H1 (cell line): ENCODE results near the gene ZNF213. TPM values are rescaled to one million over a fixed set of nuclear protein-coding genes. Genes with fewer than 3 reads are reported as not detected.

ENCODE experiments used
- CTCF ChIA-PET: fragments of 300-600 bp; sonication (Branson Sonifier 250); formaldehyde crosslinking; loops from one replicate; lab custom pipeline; 2021; ENCODE audit not compliant: partially characterized antibody; lab: Charles Lee
- POLR2A ChIA-PET: fragments of 300-600 bp; sonication (Branson Sonifier 250); formaldehyde crosslinking; loops from one replicate; lab custom pipeline; 2021; ENCODE audit warnings: inconsistent platforms; ENCODE audit not compliant: partially characterized antibody; lab: Charles Lee
- DNase-seq, 2 experiments: peaks; one replicate each; pipeline versions ENCODE4 v3.0.0 to v3.0.0-alpha.2; 2010 to 2022; ENCODE audit warnings: low spot score in 2 of 2, low read depth in 1 of 2, mixed read lengths in 1 of 2
- FAIRE-seq: peaks from 2 replicates; lab custom pipeline; 2011; peaks lifted over from hg19 to GRCh38; lab: Jason Lieb, UNC
- H2AFZ ChIP-seq: 2 replicates; pipeline ENCODE4 v1.8.1; 2012; ENCODE audit warnings: low read length, inconsistent platforms
- H2AK5ac ChIP-seq: 2 replicates; pipeline ENCODE4 v1.6.1; 2013; ENCODE audit warnings: low read depth, low read length
- H2BK120ac ChIP-seq: replicated peaks from 2 replicates; pipeline ENCODE3; 2013; ENCODE audit warnings: low read depth, low read length, inconsistent platforms
- H2BK12ac ChIP-seq: 2 replicates; pipeline ENCODE4 v1.6.1; 2013; ENCODE audit warnings: low read depth, low read length
- H2BK15ac ChIP-seq: 2 replicates; pipeline ENCODE4 v1.6.1; 2013; ENCODE audit warnings: low read length
- H2BK20ac ChIP-seq: 2 replicates; pipeline ENCODE4 v1.6.1; 2013; ENCODE audit warnings: low read length
- H2BK5ac ChIP-seq: 2 replicates; pipeline ENCODE4 v1.6.1; 2013; ENCODE audit warnings: low read depth, low read length
- H3K14ac ChIP-seq: 2 replicates; pipeline ENCODE4 v1.6.1; 2013; ENCODE audit warnings: inconsistent platforms; ENCODE audit not compliant: insufficient read length
- H3K18ac ChIP-seq: 2 replicates; pipeline ENCODE4 v1.6.1; 2013; ENCODE audit warnings: low read length; ENCODE audit errors: extremely low read depth
- H3K23ac ChIP-seq: 2 replicates; pipeline ENCODE4 v1.6.1; 2013; ENCODE audit warnings: inconsistent platforms; ENCODE audit not compliant: insufficient read length
- H3K23me2 ChIP-seq: 2 replicates; pipeline ENCODE4 v1.6.1; 2013; ENCODE audit warnings: low read depth, low read length
- H3K27ac ChIP-seq: 2 replicates; pipeline ENCODE4 v1.6.1; 2011; ENCODE audit warnings: low read depth, low read length, inconsistent platforms
- H3K27me3 ChIP-seq, 4 experiments: replicated peaks in 1 of 4; 1 replicate in 1 of 4; 2 replicates in 3 of 4; pipeline versions ENCODE4 v1.6.1 to v1.8.1; 2011 to 2013; ENCODE audit warnings: low read length in 3 of 4, mild to moderate bottlenecking in 3 of 4, inconsistent platforms in 2 of 4, mixed read lengths in 2 of 4, moderate library complexity in 1 of 4; ENCODE audit not compliant: control insufficient read depth in 3 of 4, insufficient read depth in 3 of 4; ENCODE audit errors: extremely low read depth in 1 of 4
- H3K36me3 ChIP-seq, 4 experiments: 2 replicates each; pipeline versions ENCODE4 v1.6.1 to v1.8.1; 2011 to 2013; ENCODE audit warnings: mild to moderate bottlenecking in 4 of 4, low read length in 3 of 4, moderate library complexity in 2 of 4, control low read depth in 1 of 4, inconsistent platforms in 1 of 4; ENCODE audit not compliant: insufficient read depth in 4 of 4, control insufficient read depth in 2 of 4
- H3K4ac ChIP-seq: replicated peaks from 2 replicates; pipeline ENCODE3; 2013; ENCODE audit warnings: low read length, low read depth, mixed read lengths, inconsistent platforms; ENCODE audit not compliant: insufficient read length
- H3K4me1 ChIP-seq, 4 experiments: replicated peaks in 1 of 4; 1 replicate in 1 of 4; 2 replicates in 3 of 4; pipeline versions ENCODE4 v1.6.1 to v1.8.1; 2011 to 2013; ENCODE audit warnings: low read length in 3 of 4, inconsistent platforms in 2 of 4, mixed read lengths in 1 of 4; ENCODE audit not compliant: insufficient read depth in 4 of 4, control insufficient read depth in 3 of 4
- H3K4me2 ChIP-seq, 2 experiments: 2 replicates each; pipeline versions ENCODE4 v1.6.1 to v1.8.1; 2011 to 2013; ENCODE audit warnings: low read depth in 2 of 2, low read length in 2 of 2, control low read depth in 1 of 2, inconsistent platforms in 1 of 2, mild to moderate bottlenecking in 1 of 2; ENCODE audit not compliant: insufficient read depth in 1 of 2
- H3K4me3 ChIP-seq, 4 experiments: fragments of 200-600, 300-600 bp in 1 of 4; sonication (generic), shearing (Covaris generic), sonication (Bioruptor Twin) in 1 of 4; 2 replicates each; pipeline versions ENCODE4 v1.5.1 to v1.8.1; 2011 to 2016; ENCODE audit warnings: low read length in 4 of 4, low read depth in 3 of 4, control low read depth in 2 of 4, inconsistent platforms in 2 of 4, mild to moderate bottlenecking in 2 of 4, mixed read lengths in 1 of 4, moderate library complexity in 1 of 4; ENCODE audit not compliant: insufficient read depth in 2 of 4; ENCODE audit errors: extremely low read depth in 1 of 4
- H3K56ac ChIP-seq: replicated peaks from 2 replicates; pipeline ENCODE3; 2013; ENCODE audit warnings: low read depth, mild to moderate bottlenecking, mixed read lengths, low read length, inconsistent platforms; ENCODE audit not compliant: insufficient read length
- H3K79me1 ChIP-seq: 2 replicates; pipeline ENCODE4 v1.6.1; 2013; ENCODE audit warnings: low read depth, low read length, control low read depth
- H3K79me2 ChIP-seq, 2 experiments: 2 replicates each; pipeline versions ENCODE4 v1.6.1 to v1.8.1; 2012 to 2013; ENCODE audit warnings: low read length in 2 of 2, mild to moderate bottlenecking in 2 of 2, inconsistent platforms in 1 of 2; ENCODE audit not compliant: insufficient read depth in 2 of 2, control insufficient read depth in 1 of 2
- H3K9ac ChIP-seq, 4 experiments: replicated peaks in 1 of 4; 1 replicate in 1 of 4; 2 replicates in 3 of 4; pipeline versions ENCODE4 v1.6.1 to v1.8.1; 2011 to 2013; ENCODE audit warnings: low read depth in 3 of 4, low read length in 3 of 4, control low read depth in 2 of 4, mild to moderate bottlenecking in 2 of 4, moderate library complexity in 2 of 4, inconsistent platforms in 1 of 4; ENCODE audit errors: extremely low read depth in 1 of 4
- H3K9me3 ChIP-seq, 2 experiments: 2 replicates each; pipeline versions ENCODE4 v1.6.1 to v1.8.1; 2012 to 2013; ENCODE audit warnings: mild to moderate bottlenecking in 2 of 2, moderate library complexity in 2 of 2, control low read depth in 1 of 2, inconsistent platforms in 1 of 2, low read depth in 1 of 2, low read length in 1 of 2, mixed read lengths in 1 of 2; ENCODE audit not compliant: insufficient read depth in 2 of 2
- H4K20me1 ChIP-seq, 2 experiments: replicated peaks in 1 of 2; 2 replicates each; pipeline versions ENCODE3 to v1.8.1; 2011 to 2013; ENCODE audit warnings: inconsistent platforms in 2 of 2, low read length in 2 of 2, mild to moderate bottlenecking in 1 of 2; ENCODE audit not compliant: insufficient read depth in 2 of 2, control insufficient read depth in 1 of 2
- H4K5ac ChIP-seq: 2 replicates; pipeline ENCODE4 v1.6.1; 2013; ENCODE audit warnings: low read length, low read depth, mixed read lengths, inconsistent platforms; ENCODE audit not compliant: insufficient read length
- H4K8ac ChIP-seq: 2 replicates; pipeline ENCODE4 v1.8.0; 2013; ENCODE audit warnings: mild to moderate bottlenecking, moderate library complexity, low read length, inconsistent platforms; ENCODE audit not compliant: insufficient read depth; ENCODE audit errors: extremely low read depth
- H4K91ac ChIP-seq: replicated peaks from 2 replicates; pipeline ENCODE3; 2013; ENCODE audit warnings: low read length, mixed read lengths, inconsistent platforms; ENCODE audit not compliant: insufficient read length
- BACH1 ChIP-seq: IDR thresholded peaks from 2 replicates; pipeline ENCODE4 v1.6.1; 2012; ENCODE audit warnings: low read length, improper control_type of control experiment
- CBX5 ChIP-seq: fragments of 300-800, 300-1000 bp; sonication (generic); IDR thresholded peaks from 2 replicates; pipeline ENCODE4 v1.7.1; 2016; ENCODE audit warnings: antibody characterized with exemption, low read length, low read depth
- KDM1A ChIP-seq: fragments of 200-600, 300-600 bp; sonication (generic); IDR thresholded peaks from 2 replicates; pipeline ENCODE4 v1.7.1; 2016; ENCODE audit warnings: mild to moderate bottlenecking, low read length, borderline replicate concordance
- KDM5A ChIP-seq: fragments of 200-600 bp; IDR thresholded peaks from 2 replicates; pipeline ENCODE4 v1.7.1; 2012; ENCODE audit warnings: mild to moderate bottlenecking, low read length, inconsistent platforms, mixed read lengths
- POLR2A ChIP-seq, 2 experiments: IDR thresholded peaks; 1 replicate in 1 of 2; 2 replicates in 1 of 2; pipeline ENCODE4 v1.6.1; 2011; ENCODE audit warnings: low read depth in 2 of 2, low read length in 2 of 2, mild to moderate bottlenecking in 2 of 2; ENCODE audit errors: control extremely low read depth in 1 of 2
- RAD21 ChIP-seq, 2 experiments: IDR thresholded peaks in 1 of 2; conservative IDR thresholded peaks in 1 of 2; 2 replicates each; pipeline ENCODE4 v1.6.1; 2011; ENCODE audit warnings: low read depth in 2 of 2, low read length in 2 of 2, improper control_type of control experiment in 1 of 2, inconsistent platforms in 1 of 2, mild to moderate bottlenecking in 1 of 2, moderate library complexity in 1 of 2
- SIN3A ChIP-seq, 2 experiments: IDR thresholded peaks in 1 of 2; conservative IDR thresholded peaks in 1 of 2; 2 replicates each; pipeline ENCODE4 v1.6.1; 2011 to 2012; ENCODE audit warnings: low read length in 2 of 2, improper control_type of control experiment in 1 of 2, low read depth in 1 of 2, mild to moderate bottlenecking in 1 of 2
- SIX5 ChIP-seq: IDR thresholded peaks from 2 replicates; pipeline ENCODE4 v1.6.1; 2011; ENCODE audit warnings: mild to moderate bottlenecking, low read depth, low read length
- ZNF274 ChIP-seq: IDR thresholded peaks from 2 replicates; pipeline ENCODE4 v1.7.0; 2012; ENCODE audit warnings: low read length, borderline replicate concordance; ENCODE audit errors: extremely low read depth
- WGBS, 2 experiments: shearing (Covaris generic) in 1 of 2; methylation state at CpG; one replicate each; pipeline versions ENCODE4 v1.1.6 to v1.1.7; 2013 to 2015; ENCODE audit warnings: low lambda C conversion rate in 2 of 2, mixed read lengths in 2 of 2, inconsistent platforms in 1 of 2, low coverage in 1 of 2, missing lambda C conversion rate in 1 of 2; ENCODE audit not compliant: insufficient replicate concordance in 2 of 2, insufficient coverage in 1 of 2, insufficient read length in 1 of 2; ENCODE audit errors: extremely low coverage in 1 of 2, missing lambda C conversion rate in 1 of 2; 5-methylcytosine and 5-hydroxymethylcytosine counted together
- polyA plus RNA-seq, 7 experiments: library from polyadenylated mRNA; depleted of rRNA in 3 of 7; stranded (reverse) in 5 of 7; unstranded in 2 of 7; fragments of >200 nt in 5 of 7; fragments of 200-250 nt in 2 of 7; gene quantifications; 1 replicate in 5 of 7; 2 replicates in 1 of 7; 4 replicates in 1 of 7; pipeline versions ENCODE4 v1.2.1 to v1.2.3, GENCODE V29; 2011 to 2013; ENCODE audit warnings: missing spikeins in 2 of 7, mixed read lengths in 2 of 7
- total RNA-seq: library from RNA; stranded (reverse); fragmentation: NEBNext Ultra II Directional; extraction: Animal tissue kit (Norgen Biotek cat#: 25700); gene quantifications from 2 replicates; pipeline ENCODE4 v1.2.1, GENCODE V29; 2021

ZNF213 gene
- total and polyA plus RNA-seq, 2 of the 8 experiments (the other 6 are each of a cell fraction or from before 2014, with no cell fraction given) = 1.6 to 6.9 TPM

- no peak overlapping the region for H3K9ac ChIP-seq
- no peak overlapping the region for H2BK20ac ChIP-seq
- H3K27ac ChIP-seq = no peak overlapping the region
- H2AFZ ChIP-seq = no peak overlapping the region
- ChIA-PET POLR2A (interaction anchor here (0.6 to 9.3 kb wide), 15 partner anchors 9 to 110 kb away, joined by 3 to 109 read pairs (median 3); partner anchors contain the start of gene ZSCAN10), CTCF (interaction anchor here (0.6 to 17.4 kb wide), 26 partner anchors 9 to 1210 kb away, joined by 3 to 619 read pairs (median 4); partner anchors contain the start of genes IL32, ZNF205 and ZSCAN10)
- H3K36me3 ChIP-seq = peaks cover 0 to 11% (median 1%) of the 10 kb centered on the region in 4 experiments; a peak in 2 of 8 replicates
- H3K27me3 ChIP-seq = no peaks in the 10 kb centered on the region
- no peaks in the 10 kb centered on the region for H3K9me3 ChIP-seq
- no peak overlapping the region for H2BK12ac ChIP-seq
- 73% methylated on average over 12 of the region's 12 CpGs; no CpG with 5 or more reads in 1 of the 2 experiments for WGBS, 2 experiments
- peaks cover 7% of the 10 kb centered on the region for H3K23me2 ChIP-seq
- peaks cover 0 to 12% (median 3%) of the 10 kb centered on the region in 4 experiments; a peak in 5 of 7 replicates for H3K4me1 ChIP-seq
- no peak overlapping the region for H4K5ac ChIP-seq
- H3K79me1 ChIP-seq = no peaks in the 10 kb centered on the region; the same call in 1 of the 2 replicates
- no peak overlapping the region for H3K14ac ChIP-seq
- DNase-seq = peak in 1 of 2 experiments; percentile 85
- no peak overlapping the region for H3K4me3 ChIP-seq
- H3K23ac ChIP-seq = no peak overlapping the region
- no peak overlapping the region for H2BK15ac ChIP-seq
- peaks cover 7 to 19% of the 10 kb centered on the region in 2 experiments for H3K79me2 ChIP-seq
- peaks cover 0 to 11% of the 10 kb centered on the region in 2 experiments for H4K20me1 ChIP-seq
- no peak overlapping the region for H4K91ac ChIP-seq
- no peak overlapping the region for H2AK5ac ChIP-seq
- H4K8ac ChIP-seq = no peak overlapping the region
- FAIRE-seq = peak; percentile 32
- H3K18ac ChIP-seq = no peak overlapping the region
- no peak overlapping the region for H2BK5ac ChIP-seq
- H2BK120ac ChIP-seq = no peak overlapping the region
- no peak overlapping the region for H3K4me2 ChIP-seq
- H3K56ac ChIP-seq = no peak overlapping the region
- H3K4ac ChIP-seq = no peak overlapping the region
- TF ChIP-seq RAD21 (IDR thresholded peaks at IDR 0.05 in 1 of 2, conservative IDR thresholded peaks at IDR 0.05 in 1 of 2; ENCODE audit: low read depth in 2 of 2, low read length in 2 of 2) = peak; percentile 52
- no peak for TF ChIP-seq CBX5
- TF ChIP-seq SIN3A (conservative IDR thresholded peaks at IDR 0.05 in 1 of 2, IDR thresholded peaks at IDR 0.05 in 1 of 2; ENCODE audit: low read depth in 1 of 2, low read length in 2 of 2) = peak in 1 of 2 experiments; percentile 62; a peak in 1 of 4 replicates
- no peak for TF ChIP-seq KDM5A
- TF ChIP-seq POLR2A (IDR thresholded peaks at IDR 0.05; ENCODE audit: control extremely low read depth in 1 of 2, low read depth in 2 of 2, low read length in 2 of 2) = 0 out of 3 replicates have a peak, but pooled peaks of 1 of the 2 experiments have one; percentile 20
- TF ChIP-seq ZNF274 = no peak
- TF ChIP-seq KDM1A = no peak
- TF ChIP-seq SIX5 = no peak
- no peak for TF ChIP-seq BACH1
Observed at GRCh38 chr16:3131755-3132377, 3.0 kb upstream of the ZNF213 start.
